Measurements from ENCODE around the gene SLC25A48. TPM values are rescaled to one million over a fixed set of nuclear protein-coding genes. Genes with fewer than 3 reads are reported as not detected.

SLC25A48 gene
- total RNA-seq, 1 donor from 2014 or later = 0.32 TPM

GRCh38 chr5:135859641-135860040 is 25.2 kb downstream of the SLC25A48 start:
- no peak for ATAC-seq

DNA sequence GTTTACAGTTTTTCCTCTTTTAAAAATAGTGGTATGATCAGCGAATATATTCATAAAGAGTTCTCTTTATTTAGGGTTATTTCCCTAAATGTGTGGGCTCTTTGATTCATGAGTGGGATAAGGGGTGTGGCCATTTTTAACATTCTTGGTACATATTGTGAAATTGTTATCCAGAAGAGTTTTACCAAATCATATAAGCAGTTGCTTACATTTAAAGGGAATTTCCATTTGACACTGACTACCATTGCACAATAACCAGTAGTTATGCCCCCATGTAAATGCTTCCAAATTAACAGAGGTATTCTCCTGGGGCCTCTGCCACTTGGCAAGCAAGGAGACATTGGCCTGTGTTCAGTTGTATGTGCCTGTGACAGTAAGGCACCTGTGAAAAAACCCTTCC is 27.2 kb downstream of the SLC25A48 start:
- ATAC-seq = no peak

DNA sequence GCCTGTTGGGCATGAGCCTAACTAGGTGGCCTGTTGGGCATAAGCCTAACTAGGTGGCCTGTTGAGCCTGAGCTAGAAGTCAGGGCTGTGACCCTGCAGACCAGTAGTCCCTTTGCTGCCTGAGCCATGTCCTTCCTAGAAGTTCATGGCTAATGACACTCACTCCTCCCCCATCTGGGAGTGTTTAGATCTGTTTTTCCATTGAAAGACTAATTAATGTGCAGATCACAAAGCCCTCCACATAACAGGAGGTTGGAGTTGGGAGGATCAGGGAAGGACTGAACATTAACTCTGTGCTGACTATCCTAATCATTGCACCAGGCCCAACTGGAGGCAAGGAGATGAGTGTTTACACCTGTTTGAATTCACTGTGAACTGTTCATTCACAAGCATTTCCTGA is 27.6 kb downstream of the SLC25A48 start:
- ATAC-seq = no peak

GRCh38 chr5:135862744-135863143 is 28.3 kb downstream of the SLC25A48 start:
- no peak for ATAC-seq

GRCh38 chr5:135864503-135865435 is 30.3 kb downstream of the SLC25A48 start:
- ATAC-seq = no peak

DNA sequence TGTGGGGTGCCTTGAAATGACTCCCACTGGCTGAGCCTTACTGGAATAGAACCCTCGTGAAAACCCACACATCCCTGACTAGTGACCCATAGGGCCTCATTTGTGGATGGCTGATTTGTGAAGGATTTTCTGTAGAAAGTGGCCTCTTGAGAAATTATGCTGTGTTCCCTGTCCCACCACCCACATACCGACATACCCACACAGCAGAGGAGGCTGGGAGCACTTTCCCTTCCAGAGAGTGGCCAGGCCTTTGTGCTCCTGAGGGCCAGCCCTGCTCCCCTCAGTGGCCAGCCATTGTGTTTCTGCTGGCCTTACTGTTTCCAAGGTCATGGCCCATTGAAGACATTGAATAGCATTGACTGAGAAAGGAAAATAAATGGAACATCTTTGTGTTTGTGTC is 31.6 kb downstream of the SLC25A48 start:
- no peak for ATAC-seq

DNA sequence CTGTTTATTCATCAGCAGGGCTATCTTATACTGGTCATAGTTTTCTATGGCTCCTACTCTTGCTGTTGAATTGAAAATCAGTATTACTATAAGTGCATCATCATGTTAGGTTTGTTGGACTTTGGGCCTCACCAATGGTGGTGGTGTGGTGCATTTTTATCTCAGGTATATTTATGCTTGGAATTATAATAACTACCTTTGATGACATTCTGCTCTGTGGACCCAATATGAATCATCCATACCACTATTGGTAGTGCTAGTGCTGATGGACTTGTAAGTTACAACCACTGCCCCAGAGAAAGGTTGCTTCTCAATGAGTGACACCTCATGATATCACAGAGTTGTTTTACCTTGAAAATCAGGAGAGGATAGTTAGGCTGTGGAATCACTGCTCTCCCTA is 33.1 kb downstream of the SLC25A48 start:
- no peak for ATAC-seq

DNA sequence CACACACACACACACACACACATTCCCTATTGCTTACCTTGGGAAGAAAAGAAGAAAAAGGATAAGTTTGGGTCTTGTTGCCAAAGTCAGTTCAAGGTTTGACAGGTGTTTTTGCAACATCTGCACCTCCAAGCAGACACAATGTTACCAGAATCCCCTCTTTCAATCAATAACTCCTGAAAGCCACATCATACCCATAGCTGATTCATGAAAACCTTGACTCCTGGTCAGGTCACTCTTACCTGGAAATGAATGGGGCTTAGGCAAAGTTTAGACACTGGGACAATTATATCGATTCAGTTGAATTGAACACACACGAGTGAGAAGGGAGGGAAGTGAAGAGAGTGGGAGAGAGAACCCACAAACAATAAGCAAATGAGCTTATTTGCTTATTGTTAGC is 34.2 kb downstream of the SLC25A48 start:
- ATAC-seq = no peak

DNA sequence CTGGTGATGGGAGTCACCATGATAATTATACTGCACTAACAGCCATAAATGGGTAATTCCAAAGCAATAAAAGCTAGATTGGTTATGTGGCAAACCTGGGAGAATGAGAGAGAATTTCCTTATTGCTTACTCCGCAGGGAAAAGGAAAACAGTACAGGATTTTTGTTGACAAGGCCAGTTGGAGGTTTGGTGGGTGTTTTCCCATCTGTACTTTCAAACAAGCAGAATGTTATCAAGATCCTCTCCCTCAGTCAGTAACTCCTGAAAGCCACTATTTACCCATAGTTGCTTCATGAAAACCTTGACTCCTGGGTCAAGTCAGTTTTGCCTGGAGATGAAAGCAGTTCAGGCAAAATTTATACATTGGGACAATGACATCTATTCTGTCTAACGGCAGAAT is 34.8 kb downstream of the SLC25A48 start:
- ATAC-seq = no peak

DNA sequence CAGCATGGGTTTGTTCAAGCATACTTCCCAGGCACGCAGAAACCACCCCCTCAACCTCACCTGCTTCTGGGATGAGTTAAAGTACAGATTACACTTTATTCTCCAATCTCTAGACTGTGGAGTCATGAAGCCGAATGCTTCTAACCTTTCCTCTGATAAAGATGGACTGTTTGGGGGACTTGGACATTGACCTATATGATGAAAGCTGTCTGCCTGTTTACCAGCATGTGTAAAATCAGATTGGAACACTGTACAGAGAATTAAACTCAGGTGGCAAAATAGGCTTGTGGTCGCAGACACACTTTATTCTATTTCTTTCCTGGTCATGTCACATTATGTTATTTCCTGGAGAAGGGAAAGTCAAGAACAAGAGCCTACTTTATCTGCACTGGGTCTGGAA is 35.5 kb downstream of the SLC25A48 start:
- ATAC-seq = no peak

- ATAC-seq = peak; percentile 25
These were observed 36.9 kb downstream of the SLC25A48 start for GRCh38 chr5:135871268-135871915.

DNA sequence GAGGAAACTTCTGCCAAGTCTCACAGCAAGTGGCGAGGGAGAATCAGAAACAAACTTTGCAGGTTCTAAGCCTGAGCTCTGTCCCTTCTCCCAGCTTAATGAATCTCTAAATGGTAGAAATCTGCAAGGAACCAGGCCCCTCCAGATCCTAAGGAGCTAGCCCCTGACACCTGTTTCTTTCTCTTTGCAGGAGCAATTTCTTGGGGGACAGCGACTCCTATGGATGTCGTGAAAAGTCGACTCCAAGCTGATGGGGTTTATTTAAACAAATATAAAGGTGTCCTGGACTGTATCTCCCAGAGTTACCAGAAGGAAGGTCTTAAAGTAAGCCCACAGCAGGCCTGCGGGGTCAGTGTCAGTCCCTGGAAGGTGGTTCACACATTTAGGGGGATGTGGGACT is 39.4 kb downstream of the SLC25A48 start:
- ATAC-seq = no peak

DNA sequence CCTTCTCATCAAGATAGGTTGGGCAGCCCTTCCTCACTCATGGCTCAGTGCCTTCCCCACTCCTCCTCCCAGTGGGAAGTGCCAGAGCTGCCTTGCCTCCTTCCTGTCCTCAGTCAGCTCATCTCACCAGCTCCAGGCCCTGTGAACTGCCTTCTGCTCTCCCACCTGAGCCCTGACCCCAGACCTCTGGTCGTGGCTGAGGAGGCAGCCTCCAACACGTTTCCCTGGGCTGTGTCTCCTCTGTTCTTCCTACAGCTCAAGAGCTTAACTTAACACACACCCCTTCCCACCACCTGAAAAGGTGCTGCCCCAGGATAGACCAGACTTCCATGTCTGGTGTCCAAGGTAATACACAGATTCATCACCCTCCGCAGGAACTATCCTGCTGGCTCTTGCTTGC is 40.0 kb downstream of the SLC25A48 start:
- ATAC-seq = no peak

DNA sequence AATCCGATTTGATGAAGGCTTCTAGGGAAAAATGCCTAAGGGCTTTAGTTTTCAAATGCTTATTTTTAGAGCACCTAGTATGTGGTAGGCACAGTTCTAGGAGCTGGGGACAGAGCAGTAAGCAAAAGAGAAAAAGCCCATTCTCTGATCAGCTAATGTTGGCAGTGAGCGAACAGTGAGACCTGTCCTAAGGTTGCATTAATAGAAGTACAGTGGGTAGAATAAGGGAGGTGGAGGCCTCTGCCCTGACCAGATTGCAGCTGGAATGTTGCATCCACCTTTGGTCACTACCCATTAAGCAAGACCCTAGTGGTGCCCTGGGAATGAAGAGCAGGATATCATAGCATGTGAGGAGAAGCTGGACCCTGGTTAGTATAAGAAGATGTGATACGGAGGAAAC is 41.1 kb downstream of the SLC25A48 start:
- ATAC-seq = no peak

- ATAC-seq = no peak
These were observed 41.7 kb downstream of the SLC25A48 start for GRCh38 chr5:135876146-135876545.

GRCh38 chr5:135877570-135878155 is 43.2 kb downstream of the SLC25A48 start:
- ATAC-seq = no peak

GRCh38 chr5:135878156-135878620 is 43.7 kb downstream of the SLC25A48 start:
- no peak for ATAC-seq

GRCh38 chr5:135879591-135879990 is 45.1 kb downstream of the SLC25A48 start:
- no peak for ATAC-seq

DNA sequence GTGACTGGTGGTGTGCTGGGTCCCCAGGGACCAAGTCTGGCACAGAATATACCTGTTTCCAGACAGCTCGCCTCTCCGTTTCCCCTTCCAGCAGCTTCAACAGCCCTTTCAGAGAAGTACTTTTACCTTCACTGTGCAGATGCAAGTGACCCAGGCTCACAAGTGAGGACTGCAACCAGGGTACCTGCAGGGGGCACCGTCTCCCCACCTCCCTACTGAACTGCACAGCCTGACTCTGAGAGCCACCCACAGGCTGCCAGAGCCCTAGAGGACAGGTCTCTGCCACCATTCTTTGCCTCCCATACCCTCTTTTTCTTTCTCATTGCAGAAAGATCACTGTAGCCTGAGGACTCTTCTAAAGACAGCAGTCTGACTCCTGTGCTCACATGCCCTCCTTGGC is 45.8 kb downstream of the SLC25A48 start:
- ATAC-seq = no peak

GRCh38 chr5:135880801-135881200 is 46.3 kb downstream of the SLC25A48 start:
- ATAC-seq = no peak

- ATAC-seq = no peak
These were observed 46.8 kb downstream of the SLC25A48 start for GRCh38 chr5:135881244-135881643.

DNA sequence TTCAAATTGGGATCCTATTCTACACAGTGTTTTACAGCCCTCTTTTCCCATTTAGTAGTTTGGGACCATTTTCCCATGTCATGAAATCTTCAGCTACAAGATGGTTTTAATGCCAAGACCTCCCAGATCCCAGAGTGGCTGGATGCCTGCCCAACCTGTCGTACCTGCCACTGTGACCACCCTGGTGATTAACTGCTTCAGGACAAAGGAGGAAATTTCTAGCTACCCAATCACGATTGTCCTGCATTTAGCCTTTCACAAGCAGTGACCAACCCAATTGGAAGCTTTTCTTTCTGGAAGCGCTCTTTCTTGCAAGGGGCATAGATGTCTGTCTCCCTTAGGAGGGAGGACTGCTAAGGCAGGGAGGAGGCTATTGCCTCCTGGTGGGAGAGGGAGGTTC is 47.4 kb downstream of the SLC25A48 start:
- no peak for ATAC-seq

DNA sequence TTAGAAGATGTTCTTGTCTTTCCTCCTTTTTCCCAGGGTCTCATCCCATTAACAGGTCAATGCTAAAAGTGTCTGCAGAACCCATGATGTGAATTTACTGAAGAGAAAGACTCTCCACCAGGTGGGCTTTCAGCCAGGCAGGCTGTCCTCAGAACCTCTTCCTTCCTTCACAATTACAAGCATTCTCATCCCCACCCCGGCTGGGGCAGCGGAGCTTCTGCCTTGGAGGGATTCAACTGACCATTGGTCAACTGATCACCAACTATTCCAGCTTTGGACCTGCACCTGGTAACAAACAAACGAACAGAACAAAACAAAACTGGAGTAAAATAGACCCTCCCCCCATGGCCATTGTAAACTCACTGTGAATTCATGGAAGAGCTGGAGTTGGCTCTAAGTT is 48.6 kb downstream of the SLC25A48 start:
- no peak for ATAC-seq

DNA sequence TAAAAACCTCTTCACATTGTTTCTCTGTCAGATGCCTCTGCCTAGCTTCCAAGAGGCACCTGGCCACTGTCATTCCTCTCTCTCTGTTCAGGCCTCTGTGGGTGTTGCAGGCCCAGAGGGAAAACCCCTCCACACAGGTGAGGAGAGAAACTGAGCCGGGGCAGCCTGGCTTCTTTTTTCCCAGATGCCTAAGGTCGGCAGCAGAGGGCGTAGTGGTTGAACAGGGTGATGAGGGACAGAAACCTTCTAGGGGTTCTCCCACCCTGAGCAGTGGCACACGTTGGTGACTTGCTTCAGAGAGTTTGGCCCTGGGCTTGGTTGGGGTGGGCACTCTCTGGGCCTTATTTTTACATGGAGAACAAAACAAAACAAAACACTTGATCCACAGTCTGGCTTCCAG is 49.0 kb downstream of the SLC25A48 start:
- ATAC-seq = no peak
